Loucy (cell line): ENCODE measurements around the gene TCP1.

ENCODE experiments used
- H2AFZ ChIP-seq: fragments of 200-600 bp; sonication (generic); 2 replicates; pipeline ENCODE4 v1.6.0; 2016; ENCODE audit warnings: antibody characterized with exemption, mild to moderate bottlenecking, low read length, moderate library complexity
- H3F3A ChIP-seq: fragments of 200-600 bp; 2 replicates; pipeline ENCODE4 v1.6.0; 2016; ENCODE audit warnings: antibody characterized with exemption, low read depth, mild to moderate bottlenecking
- H3K27me3 ChIP-seq: fragments of 200-600 bp; sonication (generic); 2 replicates; pipeline ENCODE4 v1.6.1; 2014; ENCODE audit warnings: low read length, mild to moderate bottlenecking; ENCODE audit not compliant: insufficient read depth, poor library complexity, severe bottlenecking
- H3K36me3 ChIP-seq: fragments of 200-600 bp; sonication (generic); 2 replicates; pipeline ENCODE4 v1.6.1; 2016; ENCODE audit warnings: low read length; ENCODE audit not compliant: insufficient read depth
- H3K4me1 ChIP-seq: fragments of 200-600 bp; sonication (generic); 2 replicates; pipeline ENCODE4 v1.5.1; 2014; ENCODE audit warnings: low read length, mild to moderate bottlenecking; ENCODE audit not compliant: insufficient read depth, poor library complexity, severe bottlenecking
- H3K4me2 ChIP-seq: fragments of 200-600 bp; sonication (generic); 2 replicates; pipeline ENCODE4 v1.6.0; 2014; ENCODE audit warnings: antibody characterized with exemption, low read length, low read depth, mild to moderate bottlenecking; ENCODE audit not compliant: poor library complexity, severe bottlenecking
- H3K4me3 ChIP-seq: fragments of 200-600 bp; sonication (generic); 2 replicates; pipeline ENCODE4 v1.5.1; 2014; ENCODE audit warnings: low read length, mild to moderate bottlenecking, mixed read lengths; ENCODE audit not compliant: poor library complexity, severe bottlenecking
- H3K79me2 ChIP-seq: fragments of 200-600 bp; sonication (generic); 2 replicates; pipeline ENCODE4 v1.6.1; 2014; ENCODE audit warnings: low read length; ENCODE audit not compliant: insufficient read depth
- H3K9ac ChIP-seq: fragments of 200-600 bp; sonication (generic); 2 replicates; pipeline ENCODE4 v1.6.0; 2014; ENCODE audit warnings: mild to moderate bottlenecking, low read depth, low read length, moderate library complexity; ENCODE audit not compliant: poor library complexity, severe bottlenecking
- H3K9me2 ChIP-seq: fragments of 200-600 bp; sonication (generic); replicated peaks from 2 replicates; pipeline ENCODE4 v1.6.1; 2016; ENCODE audit warnings: low read depth, low read length, mixed read lengths
- H3K9me3 ChIP-seq: fragments of 200-600 bp; sonication (generic); 2 replicates; pipeline ENCODE4 v1.6.1; 2014; ENCODE audit warnings: mild to moderate bottlenecking, antibody characterized with exemption, low read length, low read depth; ENCODE audit not compliant: insufficient read depth
- H4K20me1 ChIP-seq: fragments of 200-600 bp; sonication (generic); 2 replicates; pipeline ENCODE4 v1.6.0; 2014; ENCODE audit warnings: antibody characterized with exemption, low read length, mild to moderate bottlenecking; ENCODE audit not compliant: insufficient read depth, poor library complexity, severe bottlenecking
- EZH2phosphoT487 ChIP-seq: fragments of 200-600 bp; IDR thresholded peaks from 2 replicates; pipeline ENCODE4 v1.6.1; 2018; ENCODE audit warnings: antibody characterized with exemption, mild to moderate bottlenecking, moderate library complexity, borderline replicate concordance
- TF ChIP-seq, protein P1 (sequence below): fragments of 200-600 bp; sonication (generic); conservative IDR thresholded peaks from 2 replicates; pipeline ENCODE4 v1.5.1; 2014; ENCODE audit warnings: mild to moderate bottlenecking, antibody characterized with exemption, low read length

The TCP1 gene

DNA sequence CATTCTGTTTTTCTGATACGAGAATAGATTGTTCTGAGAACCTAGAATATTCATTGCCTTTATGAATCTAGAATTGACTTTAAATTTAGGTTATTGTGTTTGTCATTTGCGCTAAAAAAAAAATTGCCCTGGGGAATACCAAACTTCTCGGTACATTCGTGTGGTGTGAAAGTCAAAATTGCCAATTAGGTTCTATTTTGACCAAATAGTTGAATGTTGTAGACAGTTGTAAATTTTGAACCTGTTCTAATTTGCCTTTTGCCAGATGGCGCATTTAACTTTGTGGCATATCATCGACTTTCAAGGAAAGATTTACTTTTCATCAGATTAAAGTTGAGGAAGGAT is 59.1 kb downstream of the TCP1 start:
- H3K79me2 ChIP-seq = peaks cover 94% of the 10 kb centered on the region
- H3K27me3 ChIP-seq = no peaks in the 10 kb centered on the region
- no peaks in the 10 kb centered on the region for H3K9me2 ChIP-seq
- H4K20me1 ChIP-seq = peaks cover 76% of the 10 kb centered on the region
- H3K9me3 ChIP-seq = no peaks in the 10 kb centered on the region
- TF ChIP-seq, protein P1, sequence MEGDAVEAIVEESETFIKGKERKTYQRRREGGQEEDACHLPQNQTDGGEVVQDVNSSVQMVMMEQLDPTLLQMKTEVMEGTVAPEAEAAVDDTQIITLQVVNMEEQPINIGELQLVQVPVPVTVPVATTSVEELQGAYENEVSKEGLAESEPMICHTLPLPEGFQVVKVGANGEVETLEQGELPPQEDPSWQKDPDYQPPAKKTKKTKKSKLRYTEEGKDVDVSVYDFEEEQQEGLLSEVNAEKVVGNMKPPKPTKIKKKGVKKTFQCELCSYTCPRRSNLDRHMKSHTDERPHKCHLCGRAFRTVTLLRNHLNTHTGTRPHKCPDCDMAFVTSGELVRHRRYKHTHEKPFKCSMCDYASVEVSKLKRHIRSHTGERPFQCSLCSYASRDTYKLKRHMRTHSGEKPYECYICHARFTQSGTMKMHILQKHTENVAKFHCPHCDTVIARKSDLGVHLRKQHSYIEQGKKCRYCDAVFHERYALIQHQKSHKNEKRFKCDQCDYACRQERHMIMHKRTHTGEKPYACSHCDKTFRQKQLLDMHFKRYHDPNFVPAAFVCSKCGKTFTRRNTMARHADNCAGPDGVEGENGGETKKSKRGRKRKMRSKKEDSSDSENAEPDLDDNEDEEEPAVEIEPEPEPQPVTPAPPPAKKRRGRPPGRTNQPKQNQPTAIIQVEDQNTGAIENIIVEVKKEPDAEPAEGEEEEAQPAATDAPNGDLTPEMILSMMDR = no peak
- H3K4me3 ChIP-seq = peak overlapping the region; percentile 99
- H3K4me2 ChIP-seq = peak overlapping the region; percentile 92
- no peak overlapping the region for H2AFZ ChIP-seq
- peak overlapping the region; percentile 99 for H3K9ac ChIP-seq
- no peaks in the 10 kb centered on the region for H3K36me3 ChIP-seq
- peaks cover 52% of the 10 kb centered on the region for H3K4me1 ChIP-seq
- H3F3A ChIP-seq = 0 out of 2 replicates have a peak, but pooled peaks cover 2% of the 10 kb centered on the region

DNA sequence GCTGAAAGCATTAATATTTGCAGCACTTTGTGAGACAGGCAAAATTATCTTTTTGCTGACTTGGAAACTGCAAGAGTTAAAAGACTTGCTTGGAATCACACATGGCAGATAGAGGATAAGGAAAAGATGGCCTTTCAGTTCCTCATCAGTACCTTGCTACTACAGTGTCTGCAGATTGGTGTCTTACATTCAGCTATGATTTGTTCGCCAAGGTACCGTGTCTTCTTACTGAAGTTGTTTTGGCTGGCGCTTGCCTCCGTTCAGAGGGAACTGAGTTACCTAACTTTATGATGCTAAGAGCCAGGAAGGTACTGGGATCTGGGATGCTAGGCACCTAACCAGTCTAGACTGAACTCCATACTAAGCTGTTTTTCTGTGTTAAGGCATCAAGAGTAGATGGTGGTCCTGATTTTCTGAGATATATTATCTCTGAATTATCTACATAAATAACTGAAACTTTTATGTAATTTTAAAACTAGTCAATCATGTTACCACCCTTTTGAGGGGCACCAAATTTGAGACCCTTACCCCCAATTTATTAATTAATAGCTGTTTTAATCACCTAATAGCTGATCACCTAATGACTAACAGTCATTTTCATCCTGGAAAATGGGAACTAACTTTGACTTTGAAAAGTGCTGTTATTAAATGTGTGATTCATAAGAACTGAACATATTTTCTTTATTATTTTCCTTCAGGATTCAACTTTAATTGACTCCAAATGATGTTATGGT is 59.6 kb downstream of the TCP1 start:
- peaks cover 70% of the 10 kb centered on the region for H4K20me1 ChIP-seq
- H3K9ac ChIP-seq = peak overlapping the region; percentile 99
- peaks cover 48% of the 10 kb centered on the region for H3K4me1 ChIP-seq
- no peak overlapping the region for H2AFZ ChIP-seq
- H3K4me2 ChIP-seq = peak overlapping the region; percentile 92
- peak overlapping the region; percentile 99 for H3K4me3 ChIP-seq
- H3K9me2 ChIP-seq = no peaks in the 10 kb centered on the region
- no peak for TF ChIP-seq EZH2phosphoT487
- TF ChIP-seq, protein P1 = no peak
- H3K36me3 ChIP-seq = no peaks in the 10 kb centered on the region
- 0 out of 2 replicates have a peak, but pooled peaks cover 2% of the 10 kb centered on the region for H3F3A ChIP-seq
- H3K27me3 ChIP-seq = no peaks in the 10 kb centered on the region
- peaks cover 94% of the 10 kb centered on the region for H3K79me2 ChIP-seq
- no peaks in the 10 kb centered on the region for H3K9me3 ChIP-seq

DNA sequence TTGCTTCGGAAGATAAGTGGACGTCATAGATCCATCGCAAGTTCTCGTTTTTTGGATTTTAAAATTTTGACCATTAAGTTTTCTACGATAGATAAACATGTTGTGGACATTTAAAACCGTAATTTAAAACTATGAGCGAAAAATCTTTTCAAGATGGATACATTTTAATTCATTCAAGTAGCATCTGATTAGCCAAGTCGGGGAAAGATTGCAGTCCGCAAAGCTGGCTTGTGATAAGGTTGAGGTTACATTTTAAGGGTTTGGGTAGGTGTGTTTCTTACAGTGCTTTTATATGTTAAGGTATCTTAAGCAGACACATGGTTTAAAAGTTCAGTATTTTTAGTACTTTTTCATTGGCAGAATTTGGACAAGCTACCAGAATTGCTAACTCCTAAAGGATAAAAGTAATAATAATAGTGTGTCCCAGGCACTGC is 60.9 kb downstream of the TCP1 start:
- Histone ChIP-seq H2AFZ (no peak overlapping the region), H3K4me3 (peak overlapping the region; percentile 99), H4K20me1 (peaks cover 58% of the 10 kb centered on the region), H3K79me2 (peaks cover 94% of the 10 kb centered on the region), H3K9ac (peak overlapping the region; percentile 99), H3K9me3 (no peaks in the 10 kb centered on the region), H3K4me1 (peaks cover 43% of the 10 kb centered on the region), H3K27me3 (no peaks in the 10 kb centered on the region), H3K36me3 (no peaks in the 10 kb centered on the region), H3K9me2 (no peaks in the 10 kb centered on the region), H3K4me2 (peak overlapping the region; percentile 92), H3F3A (0 out of 2 replicates have a peak, but pooled peaks cover 2% of the 10 kb centered on the region)
- TF ChIP-seq EZH2phosphoT487 = no peak
- TF ChIP-seq, protein P1 = no peak
